Measurements from ENCODE around the gene B3GNT2. TPM values are rescaled to one million over a fixed set of nuclear protein-coding genes. Genes with fewer than 3 reads are reported as not detected.
"Not testable (repeated sequence)": the region's sequence is repeated elsewhere in the genome, so short reads cannot be mapped to it uniquely, and the experiment has no call there.

The B3GNT2 gene
- total RNA-seq, 1 donor from 2014 or later = 17.0 TPM

DNA sequence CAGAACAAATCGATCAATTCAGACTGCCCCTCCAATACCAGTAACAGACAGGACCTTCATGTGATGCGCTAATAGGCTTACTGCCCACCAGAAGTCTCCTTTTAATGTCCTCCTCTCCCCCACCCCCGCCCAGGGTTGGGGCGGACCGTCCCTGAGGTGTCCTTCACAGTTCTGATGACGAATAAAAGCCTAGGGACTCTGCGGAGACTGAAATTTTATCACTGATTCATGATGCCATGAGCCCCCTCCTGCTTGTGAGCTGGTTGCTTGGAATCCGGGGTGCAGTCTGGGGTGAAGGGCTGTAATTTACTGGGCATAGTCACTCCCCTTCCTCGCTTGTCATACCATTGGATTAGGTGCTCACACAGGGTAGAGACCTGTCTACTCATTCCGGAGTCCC, 42.3 kb downstream of the B3GNT2 start:
- no peak for DNase-seq

- DNase-seq = no peak
Observed at GRCh38 chr2:62240546-62240945, 44.6 kb downstream of the B3GNT2 start.

GRCh38 chr2:62243983-62244382, 48.1 kb downstream of the B3GNT2 start:
- DNase-seq = no peak

- DNase-seq = no peak
Observed at GRCh38 chr2:62248226-62248625, 52.3 kb downstream of the B3GNT2 start.

DNA sequence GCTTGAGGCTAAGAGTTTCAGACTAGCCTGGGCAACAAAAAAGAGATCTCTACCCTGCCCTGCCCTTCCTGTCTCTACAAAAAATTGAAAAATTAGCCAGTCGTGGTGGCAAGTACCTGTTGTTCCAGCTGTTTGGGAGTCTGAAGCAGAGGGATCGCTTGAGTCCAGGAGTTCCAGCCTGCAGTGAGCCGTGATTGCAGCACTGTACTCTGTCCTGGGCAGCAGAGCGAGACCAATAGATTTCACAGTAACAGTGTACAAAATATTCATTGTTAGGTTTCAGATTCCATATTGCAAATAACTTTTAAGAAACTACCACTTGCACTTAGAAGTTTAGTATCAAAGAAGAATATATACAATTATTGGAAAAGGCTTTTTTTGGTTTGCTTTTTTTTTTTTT, 54.3 kb downstream of the B3GNT2 start:
- DNase-seq = no peak

DNA sequence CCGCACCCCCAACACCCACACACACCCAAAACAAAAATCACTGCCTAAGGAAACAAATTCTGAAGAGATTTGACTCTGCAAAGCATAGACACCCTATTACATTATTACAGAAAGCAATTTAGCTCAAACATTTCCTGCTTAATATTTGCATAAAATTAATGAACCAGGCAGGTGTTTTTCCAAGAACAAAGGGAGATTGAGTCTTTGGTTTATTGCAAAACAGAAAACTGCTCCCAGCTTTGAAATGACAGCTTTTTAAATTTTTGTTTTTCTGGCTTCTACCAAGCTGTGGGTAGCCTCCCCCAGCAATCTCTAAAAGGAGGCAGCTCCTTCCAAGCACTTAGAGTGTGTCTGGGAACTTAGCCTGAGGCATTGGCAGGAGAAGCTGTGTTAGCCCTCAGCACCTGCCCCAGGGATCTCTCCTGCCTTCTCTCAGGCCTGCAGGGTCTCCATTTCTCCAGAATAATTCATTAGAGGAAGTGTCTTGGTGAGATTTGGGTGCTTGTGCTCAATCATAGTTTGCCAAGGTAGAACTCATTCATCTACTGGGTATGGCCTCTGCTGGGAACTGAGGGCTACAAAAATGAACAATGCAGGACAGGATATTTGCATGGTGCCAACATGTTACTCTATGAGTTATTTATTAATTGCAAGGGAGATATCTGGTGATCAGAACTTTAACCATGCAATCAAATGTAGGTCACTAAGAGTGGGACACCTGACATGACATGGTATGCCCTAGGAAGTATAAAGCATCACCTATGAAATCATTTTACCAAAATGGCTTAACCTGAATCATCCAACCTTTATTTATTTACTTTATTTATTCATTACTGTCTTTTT, 58.7 kb downstream of the B3GNT2 start:
- DNase-seq = no peak

DNA sequence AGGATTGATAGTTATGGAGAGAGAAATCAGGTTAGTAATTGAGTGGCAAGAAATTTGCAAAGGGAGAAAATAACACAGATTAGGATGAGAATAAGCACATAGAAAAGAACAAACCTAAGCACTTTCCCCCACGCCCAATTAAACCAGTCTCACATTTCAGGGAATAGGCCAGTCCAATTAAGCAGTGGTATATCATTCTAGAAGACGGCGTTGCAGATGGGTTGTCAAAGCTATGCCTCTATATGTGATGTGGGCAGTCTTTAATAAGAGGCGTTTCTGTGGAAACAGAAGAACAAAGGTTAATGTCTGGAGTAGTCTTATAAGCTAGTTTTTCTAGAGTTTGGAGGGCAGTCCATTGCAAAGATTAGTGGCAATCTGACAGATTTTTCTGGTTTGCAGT, 61.6 kb downstream of the B3GNT2 start:
- DNase-seq = no peak

GRCh38 chr2:62263076-62263715, 67.3 kb downstream of the B3GNT2 start:
- DNase-seq = no peak

- no peak for DNase-seq
Observed at GRCh38 chr2:62264186-62264585, 68.3 kb downstream of the B3GNT2 start.

GRCh38 chr2:62265106-62265505, 69.2 kb downstream of the B3GNT2 start:
- no peak for DNase-seq

DNA sequence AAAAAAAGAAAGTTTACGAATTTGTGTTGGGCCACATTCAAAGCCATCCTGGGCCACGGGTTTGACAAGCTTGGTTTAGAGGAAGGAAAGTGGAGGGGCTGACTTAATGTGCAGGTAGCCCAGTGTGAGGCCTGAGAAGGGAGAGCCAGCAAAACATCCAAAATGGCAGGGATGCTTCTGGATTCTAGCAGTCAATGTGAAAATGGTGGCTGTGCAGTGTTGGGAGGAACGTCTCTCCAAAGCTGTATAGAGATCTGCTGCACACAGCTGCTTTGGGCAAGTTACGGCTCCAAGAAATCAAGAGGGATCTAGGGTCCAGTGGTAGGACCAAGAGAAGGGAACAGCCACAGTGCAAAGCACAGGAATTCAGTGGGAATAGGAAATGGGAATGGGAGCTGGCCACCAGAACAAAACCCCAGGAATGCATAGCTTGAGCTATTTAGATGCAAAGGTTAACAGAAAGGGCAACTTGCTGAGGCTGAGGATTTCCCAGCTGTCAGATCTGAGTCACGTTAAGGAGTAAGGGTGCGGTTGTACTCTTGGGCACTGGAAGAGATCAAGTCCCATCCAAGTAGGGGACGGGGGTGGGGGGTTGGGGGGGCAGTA, 70.6 kb downstream of the B3GNT2 start:
- no peak for DNase-seq

DNA sequence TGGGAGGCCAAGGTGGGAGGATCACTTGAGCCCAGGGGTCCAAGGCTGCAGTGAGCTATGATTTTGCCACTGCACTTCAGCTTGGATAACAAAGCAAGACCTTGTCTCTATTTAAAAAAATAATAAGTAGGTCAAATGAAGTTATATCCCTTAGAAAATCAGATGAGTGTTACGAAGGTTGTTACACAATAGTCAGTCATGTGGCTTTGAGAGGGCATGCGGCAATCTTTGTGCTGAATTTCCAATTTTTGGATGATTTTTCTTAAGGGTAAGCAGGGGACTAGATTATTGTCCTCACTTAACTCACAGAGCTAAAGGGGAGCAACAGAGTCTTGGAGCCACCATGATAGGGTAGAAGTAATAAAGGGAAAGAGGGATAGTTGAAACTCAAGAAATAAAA, 71.8 kb downstream of the B3GNT2 start:
- DNase-seq = no peak

DNA sequence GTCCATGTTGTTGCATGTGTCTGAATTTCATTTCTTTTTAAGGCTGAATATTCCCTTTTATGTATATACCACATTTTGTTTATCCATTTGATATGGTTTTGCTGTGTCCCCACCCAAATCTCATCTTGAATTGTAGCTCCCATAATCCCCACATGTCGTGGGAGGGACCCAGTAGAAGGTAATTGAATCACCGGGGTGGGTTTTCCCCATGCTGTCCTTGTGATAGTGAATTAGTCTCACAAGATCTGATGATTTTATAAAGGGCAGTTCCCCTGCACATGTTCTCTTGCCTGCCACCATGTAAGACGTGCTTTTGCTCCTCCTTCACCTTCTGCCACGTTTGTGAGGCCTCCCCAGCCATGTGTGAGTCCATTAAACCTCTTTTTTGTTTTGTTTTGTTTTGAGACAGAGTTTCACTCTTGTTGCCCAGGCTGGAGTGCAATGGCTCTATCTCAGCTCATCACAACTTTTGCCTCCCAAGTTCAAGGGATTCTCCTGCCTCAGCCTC, 72.8 kb downstream of the B3GNT2 start:
- not testable (repeated sequence) for DNase-seq

DNA sequence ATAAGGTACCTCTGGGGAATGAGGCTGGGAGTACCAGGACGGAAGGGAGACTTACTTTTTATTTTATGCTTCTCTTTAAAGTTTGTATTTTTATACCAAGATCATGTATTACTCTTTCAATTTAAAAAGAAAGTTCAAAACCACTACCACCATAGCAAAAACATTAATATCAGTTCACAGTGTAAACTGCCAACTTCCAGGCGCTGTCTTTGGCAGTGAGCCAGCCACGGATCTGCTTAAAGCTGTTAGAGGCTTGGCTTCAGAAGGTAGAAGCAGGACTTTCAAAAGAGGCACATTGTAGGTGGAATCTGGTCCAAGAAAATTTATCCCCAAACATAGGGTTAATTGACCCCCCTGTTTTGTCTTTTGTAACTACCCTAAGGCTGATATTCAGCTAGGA, 74.8 kb downstream of the B3GNT2 start:
- DNase-seq = peak; percentile 70

Small RNAs within 50 kb of the gene (small RNA-seq; reads per million reads assigned to genes)
- gene MIR5192 (ENCODE audit: low replicate concordance) (not detected), gene RN7SL51P (ENCODE audit: low replicate concordance) (not detected)
